ENCODE results near the gene EXOSC3. TPM values are rescaled to one million over a fixed set of nuclear protein-coding genes. Genes with fewer than 3 reads are reported as not detected.
A peak's percentile ranks its signal among the peaks of the same experiment; 100 is the strongest.

The EXOSC3 gene
- total and polyA plus RNA-seq, 2 of the 8 experiments (the other 6 are each of a cell fraction or from before 2014, with no cell fraction given): 46.7 to 73.4 TPM

GRCh38 chr9:37800631-37801286 is 15.9 kb upstream of the EXOSC3 start, which contains the start of gene DCAF10:
Gene DCAF10, plus strand, starts transcription at chr9:37800797. Its CDS starts 70 bp downstream, at chr9:37800867.
- Histone ChIP-seq H2BK20ac (ENCODE audit: low read length) (no peak within 1 kb of the TSS), H4K8ac (ENCODE audit: extremely low read depth, insufficient read depth, low read length) (peak within 1 kb of the TSS; percentile 93; the same call in 1 of the 2 replicates), H3K4me3 (ENCODE audit: extremely low read depth in 1 of 4, insufficient read depth in 2 of 4, low read depth in 3 of 4, low read length in 4 of 4) (peak within 1 kb of the TSS; percentile 70 to 97 (median 83)), H4K5ac (ENCODE audit: insufficient read length, low read depth, low read length) (peak within 1 kb of the TSS; percentile 96), H3K18ac (ENCODE audit: extremely low read depth, low read length) (peak within 1 kb of the TSS; percentile 60; the same call in 1 of the 2 replicates), H2AK5ac (ENCODE audit: low read depth, low read length) (no peak within 1 kb of the TSS), H3K14ac (ENCODE audit: insufficient read length) (no peak within 1 kb of the TSS), H3K4ac (replicated peaks; ENCODE audit: insufficient read length, low read depth, low read length) (peak within 1 kb of the TSS; percentile 88), H3K9ac (replicated peaks in 1 of 4; ENCODE audit: extremely low read depth in 1 of 4, low read depth in 3 of 4, low read length in 3 of 4) (peak within 1 kb of the TSS; percentile 75 to 94 (median 92)), H2AFZ (ENCODE audit: low read length) (peak within 1 kb of the TSS; percentile 99), H3K56ac (replicated peaks; ENCODE audit: insufficient read length, low read depth, low read length) (peak within 1 kb of the TSS; percentile 55), H3K36me3 (ENCODE audit: control insufficient read depth in 2 of 4, insufficient read depth in 4 of 4, low read length in 3 of 4) (no peaks in the 10 kb centered on the region), H3K79me1 (ENCODE audit: low read depth, low read length) (peaks cover 2% of the 10 kb centered on the region; the same call in 1 of the 2 replicates), H4K20me1 (replicated peaks in 1 of 2; ENCODE audit: control insufficient read depth in 1 of 2, insufficient read depth in 2 of 2, low read length in 2 of 2) (peaks cover 4 to 8% of the 10 kb centered on the region in 2 experiments), H3K23me2 (ENCODE audit: low read depth, low read length) (peaks cover 6% of the 10 kb centered on the region; the same call in 1 of the 2 replicates), H2BK12ac (ENCODE audit: low read depth, low read length) (no peak within 1 kb of the TSS), H3K27me3 (replicated peaks in 1 of 4; ENCODE audit: control insufficient read depth in 3 of 4, extremely low read depth in 1 of 4, insufficient read depth in 3 of 4, low read length in 3 of 4) (no peaks in the 10 kb centered on the region), H2BK5ac (ENCODE audit: low read depth, low read length) (peak within 1 kb of the TSS; percentile 35), H3K27ac (ENCODE audit: low read depth, low read length) (peak within 1 kb of the TSS; percentile 58), H2BK15ac (ENCODE audit: low read length) (no peak within 1 kb of the TSS), H3K4me1 (replicated peaks in 1 of 4; ENCODE audit: control insufficient read depth in 3 of 4, insufficient read depth in 4 of 4, low read length in 3 of 4) (peaks cover 2 to 11% (median 5%) of the 10 kb centered on the region in 4 experiments; a peak in 6 of 7 replicates), H3K79me2 (ENCODE audit: control insufficient read depth in 1 of 2, insufficient read depth in 2 of 2, low read length in 2 of 2) (peaks cover 0 to 24% of the 10 kb centered on the region in 2 experiments; a peak in 2 of 4 replicates), H4K91ac (replicated peaks; ENCODE audit: insufficient read length, low read length) (peak within 1 kb of the TSS; percentile 81), H3K4me2 (ENCODE audit: insufficient read depth in 1 of 2, low read depth in 2 of 2, low read length in 2 of 2) (peak within 1 kb of the TSS; percentile 95 to 100), H3K9me3 (ENCODE audit: insufficient read depth in 2 of 2, low read depth in 1 of 2, low read length in 1 of 2) (no peaks in the 10 kb centered on the region), H3K23ac (ENCODE audit: insufficient read length) (no peak within 1 kb of the TSS), H2BK120ac (replicated peaks; ENCODE audit: low read depth, low read length) (no peak within 1 kb of the TSS)
- FAIRE-seq (no peak), DNase-seq (ENCODE audit: low read depth in 1 of 2, low spot score in 2 of 2) (peak; percentile 58 to 99)
- 1% methylated on average over 46 of the region's 72 CpGs; no CpG with 5 or more reads in 1 of the 2 experiments for WGBS, 2 experiments (ENCODE audit: extremely low coverage in 1 of 2, insufficient coverage in 1 of 2, insufficient read length in 1 of 2, insufficient replicate concordance in 2 of 2, low coverage in 1 of 2, low lambda C conversion rate in 2 of 2, missing lambda C conversion rate in 1 of 2)
- POLR2A ChIA-PET (ENCODE audit: partially characterized antibody): interaction anchor here (0.7 to 2.2 kb wide), 11 partner anchors 11 to 315 kb away, joined by 3 to 20 read pairs (median 3); partner anchors contain the start of genes EXOSC3, POLR1E, TOMM5 and TRMT10B
- CTCF ChIA-PET (ENCODE audit: partially characterized antibody): interaction anchor here (0.7 to 2.0 kb wide), 3 partner anchors 14 to 27 kb away, joined by 3 to 10 read pairs (median 5); partner anchors contain the start of gene EXOSC3
- TF ChIP-seq YY1 (IDR thresholded peaks at IDR 0.05; ENCODE audit: low read depth, low read length) (peak; percentile 64; the same call in 1 of the 2 replicates), GABPA (IDR thresholded peaks at IDR 0.05; ENCODE audit: borderline replicate concordance, insufficient read depth, low read length) (peak; percentile 99), MAX (IDR thresholded peaks at IDR 0.05) (peak; percentile 77), TAF7 (optimal IDR thresholded peaks at IDR 0.05; ENCODE audit: borderline replicate concordance, low read depth, low read length) (peak; percentile 28), CREB1 (IDR thresholded peaks at IDR 0.05) (peak; percentile 73), TAF1 (IDR thresholded peaks at IDR 0.05; ENCODE audit: low read depth, low read length) (peak; percentile 91), SP4 (IDR thresholded peaks at IDR 0.05; ENCODE audit: low read length) (peak; percentile 22; the same call in 1 of the 2 replicates), ATF3 (IDR thresholded peaks at IDR 0.05; ENCODE audit: insufficient read depth, low read depth, low read length) (no peak), TBP (IDR thresholded peaks at IDR 0.05; ENCODE audit: low read depth, low read length) (peak; percentile 91), RAD21 (IDR thresholded peaks at IDR 0.05 in 1 of 2, conservative IDR thresholded peaks at IDR 0.05 in 1 of 2; ENCODE audit: low read depth in 2 of 2, low read length in 2 of 2) (peak in 1 of 2 experiments; percentile 18; a peak in 1 of 4 replicates)
